ENCODE measurements around the gene SLC39A6.

SLC39A6 gene

GRCh38 chr18:36139245-36139644, 10.1 kb upstream of the SLC39A6 start:
- no peak overlapping the region for H3K4me3 ChIP-seq (ENCODE audit: extremely low read depth, insufficient read depth, low read length, poor library complexity, severe bottlenecking)
- H3K4me1 ChIP-seq (ENCODE audit: control insufficient read depth, insufficient read depth, low read length, poor library complexity, severe bottlenecking) = no peaks in the 10 kb centered on the region
- peaks cover 68% of the 10 kb centered on the region for H3K36me3 ChIP-seq (ENCODE audit: control insufficient read depth, insufficient read depth, low read length)
- H3K27ac ChIP-seq (ENCODE audit: low read depth, low read length, severe bottlenecking) = no peak overlapping the region
- 84 to 94% methylated on average over 4 of the region's 5 CpGs for WGBS, 2 experiments (ENCODE audit: insufficient coverage in 2 of 2)
- no peaks in the 10 kb centered on the region for H3K9me3 ChIP-seq (ENCODE audit: control insufficient read depth, low read length)

- Histone ChIP-seq H3K4me1 (ENCODE audit: control insufficient read depth, insufficient read depth, low read length, poor library complexity, severe bottlenecking) (peaks cover 9% of the 10 kb centered on the region), H3K4me3 (ENCODE audit: extremely low read depth, insufficient read depth, low read length, poor library complexity, severe bottlenecking) (no peak overlapping the region), H3K9me3 (ENCODE audit: control insufficient read depth, low read length) (no peaks in the 10 kb centered on the region), H3K36me3 (ENCODE audit: control insufficient read depth, insufficient read depth, low read length) (peaks cover 51% of the 10 kb centered on the region), H3K27ac (ENCODE audit: low read depth, low read length, severe bottlenecking) (no peak overlapping the region)
- no CpG with 5 or more reads among the region's 1 CpG for WGBS, 2 experiments (ENCODE audit: insufficient coverage in 2 of 2)
Observed at GRCh38 chr18:36135264-36135663, 6.1 kb upstream of the SLC39A6 start.

- H3K9me3 ChIP-seq (ENCODE audit: control insufficient read depth, low read length) = no peaks in the 10 kb centered on the region
- 86 to 90% methylated on average over 2 of the region's 3 CpGs for WGBS, 2 experiments (ENCODE audit: insufficient coverage in 2 of 2)
- H3K4me3 ChIP-seq (ENCODE audit: extremely low read depth, insufficient read depth, low read length, poor library complexity, severe bottlenecking) = no peak overlapping the region
- H3K27ac ChIP-seq (ENCODE audit: low read depth, low read length, severe bottlenecking) = no peak overlapping the region
- peaks cover 27% of the 10 kb centered on the region for H3K36me3 ChIP-seq (ENCODE audit: control insufficient read depth, insufficient read depth, low read length)
- peaks cover 13% of the 10 kb centered on the region for H3K4me1 ChIP-seq (ENCODE audit: control insufficient read depth, insufficient read depth, low read length, poor library complexity, severe bottlenecking)
Observed at GRCh38 chr18:36132756-36133155, 3.6 kb upstream of the SLC39A6 start.

GRCh38 chr18:36131692-36132483, 2.7 kb upstream of the SLC39A6 start:
- Histone ChIP-seq H3K4me1 (ENCODE audit: control insufficient read depth, insufficient read depth, low read length, poor library complexity, severe bottlenecking) (peaks cover 13% of the 10 kb centered on the region), H3K36me3 (ENCODE audit: control insufficient read depth, insufficient read depth, low read length) (peaks cover 25% of the 10 kb centered on the region), H3K9me3 (ENCODE audit: control insufficient read depth, low read length) (no peaks in the 10 kb centered on the region), H3K4me3 (ENCODE audit: extremely low read depth, insufficient read depth, low read length, poor library complexity, severe bottlenecking) (no peak overlapping the region), H3K27ac (ENCODE audit: low read depth, low read length, severe bottlenecking) (no peak overlapping the region)
- 92 to 95% methylated on average over 2 to 9 of the region's 9 CpGs for whole genome bisulfite sequencing, 2 experiments (ENCODE audit: insufficient coverage in 2 of 2)

GRCh38 chr18:36130883-36131653, 1.9 kb upstream of the SLC39A6 start:
- H3K27ac ChIP-seq (ENCODE audit: low read depth, low read length, severe bottlenecking) = no peak overlapping the region
- no peaks in the 10 kb centered on the region for H3K9me3 ChIP-seq (ENCODE audit: control insufficient read depth, low read length)
- 92 to 93% methylated on average over 13 to 16 of the region's 26 CpGs for WGBS, 2 experiments (ENCODE audit: insufficient coverage in 2 of 2)
- peaks cover 29% of the 10 kb centered on the region for H3K36me3 ChIP-seq (ENCODE audit: control insufficient read depth, insufficient read depth, low read length)
- H3K4me1 ChIP-seq (ENCODE audit: control insufficient read depth, insufficient read depth, low read length, poor library complexity, severe bottlenecking) = peaks cover 13% of the 10 kb centered on the region
- H3K4me3 ChIP-seq (ENCODE audit: extremely low read depth, insufficient read depth, low read length, poor library complexity, severe bottlenecking) = peak overlapping the region; percentile 98

GRCh38 chr18:36130039-36130831, 1.1 kb upstream of the SLC39A6 start:
- Histone ChIP-seq H3K36me3 (ENCODE audit: control insufficient read depth, insufficient read depth, low read length) (peaks cover 27% of the 10 kb centered on the region), H3K27ac (ENCODE audit: low read depth, low read length, severe bottlenecking) (peak overlapping the region; percentile 100), H3K9me3 (ENCODE audit: control insufficient read depth, low read length) (no peaks in the 10 kb centered on the region), H3K4me3 (ENCODE audit: extremely low read depth, insufficient read depth, low read length, poor library complexity, severe bottlenecking) (peak overlapping the region; percentile 98), H3K4me1 (ENCODE audit: control insufficient read depth, insufficient read depth, low read length, poor library complexity, severe bottlenecking) (peaks cover 13% of the 10 kb centered on the region)
- 2 to 6% methylated on average over 21 to 26 of the region's 30 CpGs for WGBS, 2 experiments (ENCODE audit: insufficient coverage in 2 of 2)

GRCh38 chr18:36128907-36129299, 237 bp downstream of the SLC39A6 start:
- Histone ChIP-seq H3K4me3 (ENCODE audit: extremely low read depth, insufficient read depth, low read length, poor library complexity, severe bottlenecking) (peak overlapping the region; percentile 98), H3K4me1 (ENCODE audit: control insufficient read depth, insufficient read depth, low read length, poor library complexity, severe bottlenecking) (peaks cover 13% of the 10 kb centered on the region), H3K36me3 (ENCODE audit: control insufficient read depth, insufficient read depth, low read length) (peaks cover 38% of the 10 kb centered on the region), H3K27ac (ENCODE audit: low read depth, low read length, severe bottlenecking) (peak overlapping the region; percentile 54), H3K9me3 (ENCODE audit: control insufficient read depth, low read length) (no peaks in the 10 kb centered on the region)
- 0% methylated on average over 37 of the region's 37 CpGs for WGBS, 2 experiments (ENCODE audit: insufficient coverage in 2 of 2)

- H3K4me1 ChIP-seq (ENCODE audit: control insufficient read depth, insufficient read depth, low read length, poor library complexity, severe bottlenecking) = peaks cover 13% of the 10 kb centered on the region
- H3K9me3 ChIP-seq (ENCODE audit: control insufficient read depth, low read length) = no peaks in the 10 kb centered on the region
- H3K27ac ChIP-seq (ENCODE audit: low read depth, low read length, severe bottlenecking) = no peak overlapping the region
- 3% methylated on average over 8 to 10 of the region's 12 CpGs for WGBS, 2 experiments (ENCODE audit: insufficient coverage in 2 of 2)
- peaks cover 42% of the 10 kb centered on the region for H3K36me3 ChIP-seq (ENCODE audit: control insufficient read depth, insufficient read depth, low read length)
- peak overlapping the region; percentile 98 for H3K4me3 ChIP-seq (ENCODE audit: extremely low read depth, insufficient read depth, low read length, poor library complexity, severe bottlenecking)
Observed at GRCh38 chr18:36128530-36128870, 640 bp downstream of the SLC39A6 start.

- WGBS, 2 experiments (ENCODE audit: insufficient coverage in 2 of 2) = 58 to 59% methylated on average over 10 to 12 of the region's 15 CpGs
- Histone ChIP-seq H3K4me1 (ENCODE audit: control insufficient read depth, insufficient read depth, low read length, poor library complexity, severe bottlenecking) (peaks cover 13% of the 10 kb centered on the region), H3K9me3 (ENCODE audit: control insufficient read depth, low read length) (no peaks in the 10 kb centered on the region), H3K27ac (ENCODE audit: low read depth, low read length, severe bottlenecking) (no peak overlapping the region), H3K36me3 (ENCODE audit: control insufficient read depth, insufficient read depth, low read length) (peaks cover 42% of the 10 kb centered on the region), H3K4me3 (ENCODE audit: extremely low read depth, insufficient read depth, low read length, poor library complexity, severe bottlenecking) (peak overlapping the region; percentile 98)
Observed at GRCh38 chr18:36127836-36128529, 1.2 kb downstream of the SLC39A6 start.

GRCh38 chr18:36126668-36127067, 2.5 kb downstream of the SLC39A6 start:
- Histone ChIP-seq H3K9me3 (ENCODE audit: control insufficient read depth, low read length) (no peaks in the 10 kb centered on the region), H3K4me3 (ENCODE audit: extremely low read depth, insufficient read depth, low read length, poor library complexity, severe bottlenecking) (no peak overlapping the region), H3K27ac (ENCODE audit: low read depth, low read length, severe bottlenecking) (no peak overlapping the region), H3K36me3 (ENCODE audit: control insufficient read depth, insufficient read depth, low read length) (peaks cover 50% of the 10 kb centered on the region), H3K4me1 (ENCODE audit: control insufficient read depth, insufficient read depth, low read length, poor library complexity, severe bottlenecking) (peaks cover 13% of the 10 kb centered on the region)
- 94 to 100% methylated on average over 2 of the region's 8 CpGs for WGBS, 2 experiments (ENCODE audit: insufficient coverage in 2 of 2)
